ENCODE data around the gene ECHDC3. TPM values are rescaled to one million over a fixed set of nuclear protein-coding genes. Genes with fewer than 3 reads are reported as not detected.

Gene ECHDC3
- total RNA-seq, 2 experiments from 2014 or later: not detected

GRCh38 chr10:11725912-11726311, 16.3 kb upstream of the ECHDC3 start:
- TF ChIP-seq, protein P1, sequence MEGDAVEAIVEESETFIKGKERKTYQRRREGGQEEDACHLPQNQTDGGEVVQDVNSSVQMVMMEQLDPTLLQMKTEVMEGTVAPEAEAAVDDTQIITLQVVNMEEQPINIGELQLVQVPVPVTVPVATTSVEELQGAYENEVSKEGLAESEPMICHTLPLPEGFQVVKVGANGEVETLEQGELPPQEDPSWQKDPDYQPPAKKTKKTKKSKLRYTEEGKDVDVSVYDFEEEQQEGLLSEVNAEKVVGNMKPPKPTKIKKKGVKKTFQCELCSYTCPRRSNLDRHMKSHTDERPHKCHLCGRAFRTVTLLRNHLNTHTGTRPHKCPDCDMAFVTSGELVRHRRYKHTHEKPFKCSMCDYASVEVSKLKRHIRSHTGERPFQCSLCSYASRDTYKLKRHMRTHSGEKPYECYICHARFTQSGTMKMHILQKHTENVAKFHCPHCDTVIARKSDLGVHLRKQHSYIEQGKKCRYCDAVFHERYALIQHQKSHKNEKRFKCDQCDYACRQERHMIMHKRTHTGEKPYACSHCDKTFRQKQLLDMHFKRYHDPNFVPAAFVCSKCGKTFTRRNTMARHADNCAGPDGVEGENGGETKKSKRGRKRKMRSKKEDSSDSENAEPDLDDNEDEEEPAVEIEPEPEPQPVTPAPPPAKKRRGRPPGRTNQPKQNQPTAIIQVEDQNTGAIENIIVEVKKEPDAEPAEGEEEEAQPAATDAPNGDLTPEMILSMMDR (conservative IDR thresholded peaks at IDR 0.05; ENCODE audit: low read length): no peak
- TF ChIP-seq EZH2phosphoT487 (IDR thresholded peaks at IDR 0.05; ENCODE audit: borderline replicate concordance, low read depth, low read length): no peak
- Histone ChIP-seq H3K4me1 (ENCODE audit: insufficient read depth, low read length, poor library complexity, severe bottlenecking) (peaks cover 40% of the 10 kb centered on the region), H3K36me3 (ENCODE audit: insufficient read depth, low read length) (no peaks in the 10 kb centered on the region; the same call in 1 of the 2 replicates), H3K9me2 (ENCODE audit: insufficient read depth, low read length) (no peaks in the 10 kb centered on the region), H3K79me2 (ENCODE audit: insufficient read depth, low read depth, low read length) (no peaks in the 10 kb centered on the region), H3K27ac (ENCODE audit: low read depth, low read length, poor library complexity, severe bottlenecking) (no peak overlapping the region), H3K9me3 (ENCODE audit: low read length) (peaks cover 24% of the 10 kb centered on the region), H3K4me2 (ENCODE audit: low read length) (no peak overlapping the region), H2AFZ (ENCODE audit: low read length) (peak overlapping the region; percentile 61; the same call in 1 of the 2 replicates), H4K20me1 (ENCODE audit: insufficient read depth, low read length) (no peaks in the 10 kb centered on the region), H3K4me3 (ENCODE audit: low read depth, low read length, poor library complexity, severe bottlenecking) (no peak overlapping the region)
- DNase-seq (ENCODE audit: low spot score): no peak
- CTCF ChIA-PET (ENCODE audit: unreplicated experiment): interaction anchor here (1.4 kb wide), 1 partner anchor 207 kb away, joined by 3 read pairs; no protein-coding TSS in a partner anchor
- intact Hi-C loops (cut with micrococcal nuclease; ENCODE audit: unreplicated experiment): loop anchor here (1.0 to 2.0 kb wide), 3 partner anchors 41 to 211 kb away; partner anchors contain the start of gene USP6NL
- no TSS peak for BruUV-seq (replicated peaks)
- POLR2A ChIA-PET: no interaction called here

GRCh38 chr10:11727563-11727962, 14.6 kb upstream of the ECHDC3 start:
- no peak overlapping the region for H3K4me2 ChIP-seq (ENCODE audit: low read length)
- intact Hi-C loops (cut with micrococcal nuclease; ENCODE audit: unreplicated experiment): no loop called here
- no peak overlapping the region for H2AFZ ChIP-seq (ENCODE audit: low read length)
- H3K9me2 ChIP-seq (ENCODE audit: insufficient read depth, low read length): no peaks in the 10 kb centered on the region
- peaks cover 25% of the 10 kb centered on the region for H3K9me3 ChIP-seq (ENCODE audit: low read length)
- H3K4me3 ChIP-seq (ENCODE audit: low read depth, low read length, poor library complexity, severe bottlenecking): no peak overlapping the region
- no peaks in the 10 kb centered on the region for H3K79me2 ChIP-seq (ENCODE audit: insufficient read depth, low read depth, low read length)
- H3K36me3 ChIP-seq (ENCODE audit: insufficient read depth, low read length): no peaks in the 10 kb centered on the region; the same call in 1 of the 2 replicates
- ChIA-PET CTCF (ENCODE audit: unreplicated experiment) (interaction anchor here (0.8 to 1.4 kb wide), 2 partner anchors 12 to 209 kb away, joined by 3 read pairs; no protein-coding TSS in a partner anchor), POLR2A (interaction anchor here (0.6 to 1.1 kb wide), 4 partner anchors 37 to 206 kb away, joined by 3 to 5 read pairs (median 3); no protein-coding TSS in a partner anchor)
- TF ChIP-seq, protein P1 (conservative IDR thresholded peaks at IDR 0.05; ENCODE audit: low read length): no peak
- no peak for TF ChIP-seq EZH2phosphoT487 (IDR thresholded peaks at IDR 0.05; ENCODE audit: borderline replicate concordance, low read depth, low read length)
- H4K20me1 ChIP-seq (ENCODE audit: insufficient read depth, low read length): no peaks in the 10 kb centered on the region
- no TSS peak for BruUV-seq (replicated peaks)
- no peak overlapping the region for H3K27ac ChIP-seq (ENCODE audit: low read depth, low read length, poor library complexity, severe bottlenecking)
- peaks cover 25% of the 10 kb centered on the region for H3K4me1 ChIP-seq (ENCODE audit: insufficient read depth, low read length, poor library complexity, severe bottlenecking)
- no peak for DNase-seq (ENCODE audit: low spot score)

DNA sequence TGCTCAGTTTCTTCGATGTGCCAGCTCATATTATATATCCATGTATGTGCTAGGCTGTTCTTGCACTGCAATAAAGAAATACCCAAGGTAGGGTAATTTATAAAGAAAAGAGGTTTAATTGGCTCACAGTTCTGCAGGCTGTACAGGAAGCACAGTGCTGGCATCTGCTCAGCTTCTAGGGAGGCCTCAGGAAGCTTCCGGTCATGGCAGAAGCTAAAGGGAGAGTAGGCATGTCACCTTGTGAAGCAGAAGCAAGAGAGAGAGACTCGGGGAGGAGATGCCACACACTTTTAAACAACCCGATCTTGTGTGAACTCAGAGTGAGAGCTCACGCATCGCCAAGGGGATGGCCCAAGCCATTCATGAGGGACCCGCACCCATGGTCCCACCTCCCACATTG, 13.8 kb upstream of the ECHDC3 start:
- intact Hi-C loops (cut with micrococcal nuclease; ENCODE audit: unreplicated experiment): no loop called here
- BruUV-seq (replicated peaks): no TSS peak

More for the DNA sequence above, 13.8 kb upstream of the ECHDC3 start:
- Histone ChIP-seq H3K4me2 (ENCODE audit: low read length) (no peak overlapping the region), H2AFZ (ENCODE audit: low read length) (no peak overlapping the region), H3K4me1 (ENCODE audit: insufficient read depth, low read length, poor library complexity, severe bottlenecking) (peaks cover 19% of the 10 kb centered on the region), H3K9me3 (ENCODE audit: low read length) (peaks cover 25% of the 10 kb centered on the region), H3K9me2 (ENCODE audit: insufficient read depth, low read length) (no peaks in the 10 kb centered on the region), H3K27ac (ENCODE audit: low read depth, low read length, poor library complexity, severe bottlenecking) (no peak overlapping the region), H3K4me3 (ENCODE audit: low read depth, low read length, poor library complexity, severe bottlenecking) (no peak overlapping the region), H4K20me1 (ENCODE audit: insufficient read depth, low read length) (no peaks in the 10 kb centered on the region), H3K79me2 (ENCODE audit: insufficient read depth, low read depth, low read length) (no peaks in the 10 kb centered on the region), H3K36me3 (ENCODE audit: insufficient read depth, low read length) (no peaks in the 10 kb centered on the region; the same call in 1 of the 2 replicates)
- no peak for DNase-seq (ENCODE audit: low spot score)
- TF ChIP-seq EZH2phosphoT487 (IDR thresholded peaks at IDR 0.05; ENCODE audit: borderline replicate concordance, low read depth, low read length): no peak
- TF ChIP-seq, protein P1 (conservative IDR thresholded peaks at IDR 0.05; ENCODE audit: low read length): no peak
- ChIA-PET CTCF (ENCODE audit: unreplicated experiment) (interaction anchor here (0.8 kb wide), 1 partner anchor 11 kb away, joined by 3 read pairs; no protein-coding TSS in a partner anchor), POLR2A (interaction anchor here (0.6 to 1.1 kb wide), 3 partner anchors 16 to 207 kb away, joined by 3 to 5 read pairs (median 4); no protein-coding TSS in a partner anchor)
